ENCODE measurements around the gene SLC15A3.

DNA sequence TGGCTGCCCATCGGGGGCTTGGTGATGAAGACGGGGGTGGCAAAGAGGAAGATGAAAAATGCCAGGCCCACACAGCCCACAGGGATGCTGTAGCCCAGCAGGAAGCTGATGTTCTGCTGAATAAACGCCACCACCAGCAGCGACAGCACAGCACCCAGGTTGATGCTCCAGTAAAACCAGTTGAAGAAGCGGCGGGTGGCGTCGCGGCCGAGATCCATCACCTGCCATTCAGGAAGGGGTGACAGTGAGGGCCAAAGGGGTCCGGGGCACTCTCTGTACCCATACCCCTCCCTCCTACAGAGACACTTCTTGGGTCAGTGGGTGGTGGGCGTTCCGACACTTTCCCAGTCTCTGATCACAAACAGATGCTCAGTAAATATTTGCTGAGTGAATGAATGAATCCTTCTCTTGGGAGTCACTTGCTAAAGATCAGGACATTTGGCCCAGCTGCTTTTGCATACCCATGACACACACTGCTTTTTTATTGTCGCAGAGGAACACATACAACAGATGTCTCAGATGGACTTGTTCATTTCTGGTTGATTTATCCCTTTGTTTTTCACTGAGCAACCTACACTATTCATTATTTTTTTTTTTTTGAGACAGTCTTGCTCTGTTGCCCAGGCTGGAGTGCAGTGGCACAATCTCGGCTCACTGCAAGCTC, 5.2 kb downstream of the SLC15A3 start:
- TF ChIP-seq, protein P1, sequence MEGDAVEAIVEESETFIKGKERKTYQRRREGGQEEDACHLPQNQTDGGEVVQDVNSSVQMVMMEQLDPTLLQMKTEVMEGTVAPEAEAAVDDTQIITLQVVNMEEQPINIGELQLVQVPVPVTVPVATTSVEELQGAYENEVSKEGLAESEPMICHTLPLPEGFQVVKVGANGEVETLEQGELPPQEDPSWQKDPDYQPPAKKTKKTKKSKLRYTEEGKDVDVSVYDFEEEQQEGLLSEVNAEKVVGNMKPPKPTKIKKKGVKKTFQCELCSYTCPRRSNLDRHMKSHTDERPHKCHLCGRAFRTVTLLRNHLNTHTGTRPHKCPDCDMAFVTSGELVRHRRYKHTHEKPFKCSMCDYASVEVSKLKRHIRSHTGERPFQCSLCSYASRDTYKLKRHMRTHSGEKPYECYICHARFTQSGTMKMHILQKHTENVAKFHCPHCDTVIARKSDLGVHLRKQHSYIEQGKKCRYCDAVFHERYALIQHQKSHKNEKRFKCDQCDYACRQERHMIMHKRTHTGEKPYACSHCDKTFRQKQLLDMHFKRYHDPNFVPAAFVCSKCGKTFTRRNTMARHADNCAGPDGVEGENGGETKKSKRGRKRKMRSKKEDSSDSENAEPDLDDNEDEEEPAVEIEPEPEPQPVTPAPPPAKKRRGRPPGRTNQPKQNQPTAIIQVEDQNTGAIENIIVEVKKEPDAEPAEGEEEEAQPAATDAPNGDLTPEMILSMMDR (IDR thresholded peaks at IDR 0.05) = no peak
- no peak for TF ChIP-seq POLR2A (IDR thresholded peaks at IDR 0.05)
